GM18508 (cell line): ENCODE measurements around the gene DNAH1.

Experiments used
- ATAC-seq: cut with Tn5 transposase; IDR thresholded peaks from one replicate; pipeline ENCODE4 v1.9.1; 2021; ENCODE audit warnings: moderate number of reproducible peaks; ENCODE audit not compliant: insufficient read depth, unreplicated experiment

DNAH1 gene

DNA sequence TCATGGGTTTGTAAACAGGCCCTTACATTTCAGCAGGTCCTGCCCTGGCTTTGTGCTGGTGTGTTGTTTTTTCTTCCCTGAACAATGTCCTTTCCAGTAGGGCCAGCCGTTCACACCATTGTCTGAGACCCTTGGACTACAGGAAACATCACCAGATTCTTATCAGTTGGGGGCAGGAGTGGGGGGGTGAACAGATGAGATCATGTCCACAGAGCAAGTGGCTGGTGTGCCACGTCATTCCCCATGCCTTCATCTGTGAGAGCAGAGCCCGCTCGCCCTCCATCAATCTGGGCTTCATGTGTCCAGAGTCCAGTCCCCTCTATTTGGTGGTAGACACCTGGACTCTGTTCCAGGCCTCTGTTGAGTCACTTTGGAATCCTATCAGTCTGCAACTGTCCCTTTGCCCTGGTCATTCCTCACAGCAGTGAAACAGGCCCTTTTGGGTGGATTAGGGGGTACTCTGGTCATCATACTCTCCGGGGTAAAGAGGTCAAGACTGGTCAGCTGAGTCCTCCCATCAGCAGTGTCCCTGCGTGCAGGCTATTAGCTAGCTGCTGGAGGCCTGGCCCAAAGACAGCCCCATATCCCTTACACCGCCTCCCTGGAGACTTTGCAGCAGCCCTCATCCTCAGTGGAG lies 113.8 kb downstream of the DNAH1 start:
- no peak for ATAC-seq

DNA sequence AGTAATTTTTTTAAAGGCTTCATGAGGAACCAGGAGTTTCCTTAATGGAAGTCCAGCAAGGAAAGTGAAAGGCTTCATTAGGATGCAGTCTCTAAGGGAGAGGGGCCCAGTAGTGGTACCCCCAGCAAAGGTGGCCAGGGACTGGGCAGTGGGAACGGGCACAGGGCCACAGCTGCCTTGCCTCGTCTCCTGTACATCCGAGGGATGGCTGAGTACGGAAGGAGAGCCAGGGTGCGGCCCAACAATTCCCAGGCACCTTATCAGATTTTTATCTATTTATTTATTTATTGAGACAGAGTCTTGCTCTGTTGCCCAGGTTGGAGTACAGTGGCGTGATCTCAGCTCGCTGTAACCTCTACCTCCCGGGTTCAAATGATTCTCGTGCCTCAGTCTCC lies 114.3 kb downstream of the DNAH1 start:
- no peak for ATAC-seq

DNA sequence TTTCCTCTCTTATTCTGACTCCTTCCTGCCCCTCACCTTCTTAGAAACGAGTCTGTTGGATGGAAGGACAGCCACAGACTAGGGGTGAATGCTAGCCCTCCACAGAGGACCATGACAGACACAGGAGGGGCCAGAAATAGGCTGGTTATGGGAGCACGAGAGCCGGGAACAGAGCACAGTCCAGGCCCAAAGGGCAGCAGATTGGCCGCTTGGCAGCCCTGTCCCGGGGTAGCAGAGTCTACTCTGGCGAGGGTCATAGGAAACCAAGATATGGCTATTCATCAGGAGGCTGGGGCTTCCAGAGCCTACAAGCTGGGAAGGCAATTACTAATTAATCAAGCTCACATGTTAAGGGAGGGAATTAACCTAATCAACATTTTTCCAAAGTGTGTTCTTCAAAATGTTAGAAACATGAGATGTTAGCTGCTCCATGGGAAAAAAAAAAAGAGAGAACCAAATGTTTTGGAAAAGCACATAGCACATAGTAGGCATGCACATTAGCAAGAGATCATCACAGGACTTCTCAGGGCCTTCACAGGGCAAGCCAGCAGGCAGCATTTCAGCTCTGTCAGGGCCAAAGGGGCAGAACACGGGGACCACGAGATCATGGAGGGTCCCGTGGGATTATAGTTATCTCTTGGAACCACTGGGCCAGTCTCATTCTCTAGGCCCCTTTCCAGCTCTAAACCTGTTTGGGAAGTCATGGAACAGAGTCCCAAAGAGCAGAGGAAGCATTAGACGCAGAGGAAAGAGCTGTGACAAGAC lies 115.5 kb downstream of the DNAH1 start:
- no peak for ATAC-seq

DNA sequence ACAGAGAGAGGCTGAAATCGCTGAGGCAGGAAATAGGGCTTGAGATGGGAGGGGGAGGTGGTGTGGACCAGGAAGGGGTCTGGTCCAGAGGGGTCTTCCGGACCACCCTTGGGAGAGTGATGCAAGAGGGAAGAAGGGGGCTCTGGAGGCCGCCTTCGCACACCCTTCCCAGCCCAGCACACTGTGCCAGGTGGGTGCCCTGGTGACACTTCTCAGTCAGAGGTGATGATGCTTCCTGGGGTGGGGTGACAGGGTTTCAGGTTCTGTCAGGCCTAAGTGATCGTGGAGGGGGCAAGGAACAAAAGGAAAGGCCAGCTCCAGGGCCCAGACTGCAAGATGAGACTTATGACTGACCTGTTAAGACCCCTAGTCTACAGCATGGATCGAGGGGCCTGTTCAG lies 116.1 kb downstream of the DNAH1 start:
- ATAC-seq, result no peak

DNA sequence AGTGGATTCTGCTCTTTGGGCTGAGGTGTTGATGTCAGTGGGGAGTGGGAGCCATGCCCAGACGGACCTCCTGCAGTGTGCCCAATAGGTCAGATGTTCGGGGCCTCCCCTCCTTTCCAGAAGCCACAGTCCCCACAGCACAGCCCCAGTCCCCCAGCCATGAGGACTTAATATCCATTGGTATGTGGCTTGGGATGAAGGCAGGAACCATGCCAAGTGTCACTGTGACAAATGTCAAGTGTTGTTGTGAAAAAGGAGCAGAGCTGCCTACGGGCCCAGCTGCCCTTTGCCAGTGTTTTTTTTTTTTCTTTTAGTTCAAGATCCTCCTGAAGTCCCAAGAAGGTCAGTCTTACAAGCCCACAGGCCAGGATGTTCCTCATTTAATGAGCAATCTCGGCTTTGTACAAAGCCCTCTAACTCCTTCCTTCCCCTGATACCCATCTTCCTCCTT lies 116.6 kb downstream of the DNAH1 start:
- ATAC-seq, result no peak

DNA sequence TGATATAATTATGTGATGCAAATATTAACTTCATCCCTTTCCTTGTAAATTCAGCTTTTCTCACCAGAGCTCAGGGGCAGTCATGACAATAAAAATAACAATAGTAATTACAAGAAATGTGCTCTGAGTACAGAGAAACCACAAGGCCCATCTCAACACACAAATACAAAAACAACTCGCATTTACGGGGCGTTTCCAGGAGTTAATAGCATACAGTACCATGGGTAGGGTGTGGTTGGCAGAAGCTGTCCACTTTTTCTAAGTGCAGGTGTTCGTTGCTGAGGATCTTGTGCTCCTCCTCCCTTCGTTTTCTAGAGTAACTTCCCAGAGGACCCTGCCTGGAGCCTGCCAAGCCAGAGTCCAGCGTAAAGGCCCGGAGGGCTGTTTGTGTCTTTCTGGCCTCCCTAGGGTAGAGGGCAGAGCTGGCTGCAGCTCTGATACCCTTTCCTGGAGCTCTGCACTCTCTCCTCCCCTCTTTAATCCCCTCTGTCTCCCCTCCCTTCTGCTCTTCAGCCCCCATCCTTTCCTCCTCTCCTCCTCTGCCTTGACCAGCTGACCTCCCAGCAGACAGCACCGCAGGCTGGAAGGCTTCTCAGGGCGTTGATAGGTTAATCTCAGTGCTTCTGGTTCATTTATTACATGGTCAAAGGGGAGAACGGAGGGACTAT lies 117.3 kb downstream of the DNAH1 start:
- no peak for ATAC-seq

DNA sequence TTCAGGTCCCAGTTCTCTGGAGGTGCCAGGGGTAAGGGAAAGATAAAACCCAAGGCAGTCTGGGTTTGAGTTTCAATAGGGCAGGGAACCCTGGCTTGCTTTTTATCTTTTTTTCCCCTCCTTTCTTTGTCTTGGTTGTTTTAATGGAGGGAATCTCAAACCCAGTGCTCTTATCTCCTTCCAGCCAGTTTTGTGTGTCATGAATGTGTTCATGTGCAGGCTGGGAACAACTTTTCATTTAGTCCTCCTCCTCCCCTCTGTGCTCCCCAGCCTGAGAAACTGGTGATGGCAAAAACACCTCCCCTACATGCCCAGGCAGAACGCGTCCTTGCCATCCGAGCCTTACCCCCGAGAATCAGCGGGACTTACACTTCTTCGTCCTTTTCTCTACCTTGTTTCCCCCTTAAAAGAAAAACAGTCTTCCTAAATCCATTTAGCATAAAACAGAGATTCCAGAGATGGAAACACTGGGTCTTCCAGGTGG lies 117.9 kb downstream of the DNAH1 start:
- ATAC-seq, result no peak

DNA sequence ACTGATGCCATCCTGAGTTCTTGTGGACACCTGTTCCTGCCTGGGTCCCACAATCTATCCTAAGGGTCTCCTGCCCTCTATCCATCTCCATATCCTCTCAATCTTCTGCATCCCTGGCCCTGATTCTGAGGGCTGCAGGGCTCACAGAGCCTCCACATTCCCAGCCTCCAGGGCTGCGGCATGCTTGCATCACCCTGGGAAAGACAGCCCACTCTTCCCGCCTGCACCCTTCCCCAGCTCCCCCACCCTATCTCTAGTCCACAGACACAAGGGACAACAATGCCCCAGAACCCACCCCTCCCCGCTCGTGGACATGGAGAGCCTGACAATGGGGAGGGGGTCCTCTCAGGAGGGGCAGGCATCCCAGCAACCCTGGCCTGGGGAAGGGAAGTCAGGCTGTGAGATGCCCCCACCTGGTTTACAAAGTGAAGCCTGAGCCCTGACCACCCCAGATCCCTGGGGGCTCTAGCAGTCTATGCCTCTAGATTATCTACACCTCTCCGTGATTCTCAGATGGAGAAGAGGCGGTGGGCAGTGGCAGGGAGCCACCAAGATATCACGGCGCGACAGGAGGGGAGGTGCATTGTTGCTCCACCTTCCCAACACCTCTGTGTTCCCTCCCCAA lies 118.5 kb downstream of the DNAH1 start:
- no peak for ATAC-seq

DNA sequence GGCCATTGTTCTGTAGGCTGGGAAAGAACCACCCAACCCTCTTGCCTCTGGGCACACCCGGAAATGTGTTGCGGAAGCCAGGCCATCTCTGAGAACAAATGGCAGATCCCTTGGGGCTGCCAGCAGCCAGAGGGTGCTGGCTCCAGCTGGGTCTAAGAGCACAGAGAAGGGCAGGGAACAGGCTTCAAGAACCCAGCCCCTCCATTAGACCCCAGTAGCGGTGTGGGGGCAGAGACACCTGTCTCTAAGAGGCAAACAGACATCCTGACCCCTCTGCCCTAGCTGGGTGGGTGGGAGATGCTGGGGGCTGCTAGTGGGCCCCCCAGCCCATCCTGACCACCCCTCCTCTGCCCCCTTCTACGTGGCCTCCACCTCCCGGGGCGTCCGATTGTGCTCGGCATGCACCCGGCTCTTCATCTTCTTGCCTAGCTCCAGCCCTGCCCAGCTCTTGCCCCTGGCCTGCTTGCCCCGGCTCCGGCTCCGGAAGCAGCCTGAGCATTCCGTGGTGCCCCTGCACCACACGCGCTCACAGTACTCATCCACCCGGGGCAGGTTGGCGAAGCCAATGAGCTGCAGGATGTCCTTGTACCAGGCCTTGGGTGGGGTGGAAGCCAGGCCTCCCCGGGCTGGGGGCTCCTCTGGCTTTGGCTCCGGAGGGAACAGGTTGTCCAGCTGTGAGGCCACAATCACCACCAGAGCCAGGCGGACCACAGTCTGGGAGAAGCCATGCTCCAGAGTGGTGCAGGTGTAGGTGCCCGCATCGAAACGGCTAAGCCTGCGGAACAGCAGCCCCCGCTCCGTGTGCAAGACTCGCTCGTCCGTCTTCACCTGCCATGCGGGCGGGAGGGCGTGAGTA lies 119.4 kb downstream of the DNAH1 start:
- ATAC-seq, result no peak

DNA sequence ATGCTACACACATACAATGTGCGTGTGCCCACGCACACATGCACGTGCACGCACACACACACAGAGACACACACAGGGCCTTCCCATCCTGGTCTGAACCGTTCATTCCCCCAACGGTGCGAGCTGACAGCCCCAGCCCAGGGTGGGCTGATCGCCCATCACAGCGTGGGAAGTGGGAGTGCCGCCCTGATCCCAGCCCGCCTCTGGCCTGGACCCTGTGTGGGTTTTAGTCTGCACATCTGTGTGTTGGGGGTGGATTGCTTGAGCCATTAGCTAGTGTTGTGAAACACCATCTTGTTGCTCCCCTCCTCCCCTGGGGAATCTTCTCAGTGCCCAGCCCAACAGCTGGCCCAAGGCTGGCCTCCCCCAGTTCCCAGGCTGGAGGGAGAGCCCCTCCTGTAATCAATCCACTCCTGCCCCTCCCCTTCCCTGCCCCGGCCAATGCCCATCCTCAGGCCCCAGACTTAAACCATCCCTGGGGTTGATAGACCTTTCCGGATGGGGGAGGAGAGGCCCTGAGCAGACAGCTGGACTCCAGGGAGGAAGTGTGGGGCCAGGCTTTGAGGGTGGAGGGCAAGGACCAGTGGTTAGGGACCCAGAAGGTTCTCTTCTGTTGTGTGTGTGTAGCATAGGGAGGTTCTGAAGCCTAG lies 120.5 kb downstream of the DNAH1 start:
- no peak for ATAC-seq

DNA sequence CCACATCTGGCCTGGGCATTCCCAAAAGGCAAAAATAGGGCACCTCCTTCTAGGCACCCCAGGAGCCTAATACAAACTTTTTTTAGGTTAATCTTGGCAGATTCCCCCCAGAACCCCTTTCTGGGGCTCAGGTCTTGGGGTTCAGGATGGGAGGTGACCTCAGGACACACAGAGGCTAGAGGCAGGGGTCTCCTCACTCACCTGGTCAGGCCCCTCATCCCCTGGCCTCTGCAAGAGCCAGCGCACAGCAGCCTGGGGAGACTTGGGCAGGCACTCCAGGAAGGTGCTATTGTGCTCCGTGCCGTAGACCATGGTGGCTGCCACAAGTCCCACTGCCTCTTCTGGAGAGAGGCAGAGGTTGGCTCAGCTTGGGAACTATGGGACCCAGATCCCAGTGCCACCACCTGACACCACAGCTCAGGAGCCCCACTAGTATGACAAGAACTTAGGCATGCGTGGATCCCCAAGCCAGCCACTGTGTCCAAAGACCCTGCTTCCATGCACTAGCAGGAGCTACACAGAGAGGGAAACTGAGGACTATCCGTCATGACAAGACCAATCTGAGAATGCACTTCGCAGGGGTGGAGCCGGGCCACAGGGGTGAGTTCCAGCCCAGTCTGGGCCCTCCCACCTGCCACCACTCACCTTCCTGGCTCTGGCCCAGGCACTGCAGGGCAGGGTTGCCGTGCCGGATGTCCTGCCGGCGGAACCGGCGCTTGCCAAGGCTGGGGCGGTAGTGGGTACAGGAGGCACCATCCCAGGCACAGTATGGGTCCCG lies 121.4 kb downstream of the DNAH1 start:
- no peak for ATAC-seq

DNA sequence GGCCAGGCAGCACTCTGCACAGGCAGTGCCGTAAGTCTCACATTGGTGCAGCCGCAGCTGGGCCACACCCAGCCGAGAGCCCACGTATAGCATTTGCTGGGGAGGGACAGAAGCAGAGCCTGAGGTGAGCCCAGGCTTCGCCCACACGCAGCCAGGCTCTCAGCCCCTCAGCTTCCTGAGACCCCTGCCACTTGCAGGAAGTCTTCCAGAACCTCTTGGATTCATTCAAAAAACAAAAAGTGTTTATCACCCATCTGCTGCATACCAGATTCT lies 121.9 kb downstream of the DNAH1 start:
- no peak for ATAC-seq

DNA sequence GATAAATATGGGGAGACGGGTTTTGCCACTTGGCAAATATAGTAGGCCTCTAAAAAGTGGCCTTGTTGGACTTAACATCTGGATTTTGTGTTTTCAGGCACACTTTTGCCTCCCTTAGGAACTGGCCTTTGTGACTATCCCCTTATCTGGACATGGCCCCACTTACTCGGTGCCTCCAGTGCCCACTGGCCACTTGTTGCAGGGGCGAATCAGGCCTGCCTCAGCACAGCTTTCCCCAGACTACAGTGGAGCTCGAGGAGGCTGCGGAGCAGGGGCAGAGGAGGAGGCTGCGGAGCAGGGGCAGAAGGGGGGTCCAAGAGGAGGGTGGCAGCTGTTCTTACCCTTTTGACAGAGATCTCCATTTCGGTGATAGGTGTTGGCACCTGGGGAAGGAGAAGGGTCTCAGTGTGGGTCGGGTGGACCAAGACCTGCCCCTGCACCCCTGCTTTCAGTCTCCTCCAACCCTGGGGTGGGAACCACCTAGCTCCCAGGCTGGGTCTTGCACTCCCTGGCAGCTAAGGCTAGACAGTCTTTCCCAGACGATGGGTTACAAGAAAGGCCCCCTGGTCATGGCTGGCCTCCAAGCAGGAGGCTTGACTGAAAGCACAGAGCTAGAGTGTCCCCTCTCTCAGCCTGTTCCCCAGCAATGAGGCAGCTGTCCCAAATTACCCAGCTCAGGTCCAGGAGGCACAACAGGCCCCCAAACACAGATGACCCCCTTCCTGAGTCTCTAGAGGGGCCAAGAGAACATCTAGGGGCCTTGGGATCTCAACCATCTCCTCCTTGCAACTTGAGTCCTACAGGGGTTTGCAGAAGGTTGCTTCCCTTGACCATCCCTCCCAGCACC lies 122.7 kb downstream of the DNAH1 start:
- no peak for ATAC-seq

DNA sequence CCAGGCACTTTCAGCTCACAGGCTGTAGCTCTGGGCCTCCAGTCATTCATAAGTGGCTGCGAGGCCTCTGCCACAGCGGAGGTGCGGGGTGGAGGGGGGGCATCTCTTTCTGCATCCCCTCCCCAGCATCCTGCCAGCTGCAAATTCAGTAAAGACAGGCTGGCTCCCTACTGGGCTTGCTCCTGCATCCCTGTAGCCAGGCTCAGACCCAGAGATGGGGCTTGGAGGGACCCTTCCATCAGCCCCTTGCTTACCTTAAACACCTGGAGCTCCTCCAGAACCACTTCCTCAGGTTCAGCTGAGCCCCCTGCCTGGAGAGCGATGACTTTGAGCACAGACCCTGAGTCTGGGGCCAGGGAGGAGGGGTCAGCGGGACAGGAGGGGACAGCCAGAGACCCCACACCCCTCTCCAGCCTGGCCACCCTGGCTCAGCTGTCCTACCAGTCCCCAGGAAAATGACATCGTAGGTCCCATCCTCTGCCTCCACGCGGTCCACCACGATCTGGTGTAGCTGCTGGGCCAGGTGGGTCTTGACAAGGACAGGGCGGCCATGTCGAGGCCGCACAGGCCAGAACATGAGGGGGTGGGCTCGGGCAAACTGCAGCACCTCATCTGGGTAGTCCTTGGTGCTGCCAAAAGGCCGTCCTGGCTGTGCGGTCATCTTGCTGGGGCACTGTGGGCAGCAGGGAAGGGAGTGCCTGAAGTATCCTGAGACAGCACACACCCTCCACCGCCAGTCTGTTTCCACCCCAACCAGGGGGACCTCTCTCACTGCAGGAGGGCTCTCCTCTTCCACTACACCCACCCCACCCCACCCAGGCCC lies 123.5 kb downstream of the DNAH1 start:
- no peak for ATAC-seq

DNA sequence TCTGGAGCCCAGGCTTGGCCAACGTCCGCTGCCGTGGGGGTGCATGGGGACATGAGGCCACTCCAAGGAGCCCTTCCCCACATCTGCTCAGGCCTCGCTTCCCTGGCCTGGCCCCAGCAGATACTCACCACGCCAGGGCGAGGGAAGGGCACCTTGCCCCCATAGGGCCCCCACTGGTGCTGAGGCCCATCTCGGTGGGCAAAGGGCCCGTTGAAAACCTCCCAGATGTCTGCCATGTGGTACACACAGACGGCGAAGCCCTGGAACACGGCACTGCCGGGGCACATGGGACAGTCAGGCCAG lies 124.1 kb downstream of the DNAH1 start:
- no peak for ATAC-seq

DNA sequence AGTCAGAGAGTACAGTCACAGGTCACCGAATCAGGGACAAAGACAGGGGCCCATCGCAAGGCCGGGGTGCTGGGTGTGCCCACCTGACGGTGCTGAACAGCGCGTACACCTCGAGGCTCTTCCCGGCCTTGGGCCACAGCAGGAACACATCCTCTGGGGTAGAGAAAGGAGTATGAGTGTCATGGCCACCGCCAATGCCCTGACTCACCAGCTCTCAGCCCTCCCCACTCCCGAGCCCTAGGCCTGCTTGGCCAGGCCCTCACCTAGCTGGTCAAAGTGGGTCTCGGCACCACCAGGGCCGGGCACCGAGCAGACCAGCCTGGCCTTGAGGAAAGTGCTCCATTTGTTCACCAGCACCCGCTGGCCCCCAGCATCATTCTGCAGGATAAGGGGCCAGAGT lies 124.6 kb downstream of the DNAH1 start:
- no peak for ATAC-seq

DNA sequence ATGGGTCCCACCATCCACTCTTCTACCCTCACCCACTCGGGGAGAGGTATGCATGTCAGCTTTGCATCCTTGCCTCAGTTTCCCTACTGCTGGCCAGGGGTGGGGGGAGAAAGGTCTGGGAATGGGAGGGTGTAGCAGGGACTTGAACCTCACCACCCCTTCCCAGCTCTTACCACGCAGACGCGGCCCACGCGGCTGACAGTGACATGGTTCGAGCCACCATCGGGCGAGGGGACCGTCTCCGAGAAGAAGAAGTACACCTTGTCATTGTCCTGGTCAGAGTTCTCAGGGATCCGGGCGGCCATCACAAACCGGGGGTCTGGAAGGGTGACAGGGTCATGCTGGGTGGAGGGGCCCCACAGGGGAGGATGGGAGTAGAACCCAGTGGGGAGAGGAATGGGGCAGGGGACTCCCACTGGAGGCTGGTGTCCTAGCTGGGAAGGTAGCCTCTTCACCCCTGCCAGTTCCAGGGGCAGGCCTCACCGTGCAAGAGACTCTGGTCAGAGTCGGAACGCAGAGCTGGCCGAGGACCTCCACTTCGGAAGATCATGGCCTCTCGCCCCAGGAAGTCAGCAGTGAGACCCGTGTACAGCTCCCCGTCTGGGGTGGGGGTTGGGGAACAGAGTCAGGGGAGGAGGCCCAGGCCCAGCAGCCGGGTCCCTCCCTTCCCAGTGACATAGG lies 125.1 kb downstream of the DNAH1 start:
- ATAC-seq, result no peak
